ENCODE results near the gene TSHZ2. TPM values are rescaled to one million over a fixed set of nuclear protein-coding genes. Genes with fewer than 3 reads are reported as not detected.

TSHZ2 gene
- total RNA-seq, 1 donor from 2014 or later, result 30.4 TPM

GRCh38 chr20:53381568-53382262 is 409.6 kb downstream of the TSHZ2 start:
- H3K9me3 ChIP-seq, result no peaks in the 10 kb centered on the region
- H3K27me3 ChIP-seq, result no peaks in the 10 kb centered on the region
- no peaks in the 10 kb centered on the region for H3K36me3 ChIP-seq
- no peaks in the 10 kb centered on the region for H3K4me1 ChIP-seq
- no peak for TF ChIP-seq POLR2AphosphoS5 (IDR thresholded peaks at IDR 0.05; ENCODE audit: insufficient read depth in 1 of 2, low read depth in 1 of 2)
- TF ChIP-seq CTCF (IDR thresholded peaks at IDR 0.05), result no peak
- TF ChIP-seq POLR2A (IDR thresholded peaks at IDR 0.05), result no peak
- intact Hi-C loops (cut with DNase I), result no loop called here
- no peak overlapping the region for H3K4me3 ChIP-seq
- no peak overlapping the region for H3K27ac ChIP-seq
- no peak for DNase-seq (ENCODE audit: extremely low spot score in 2 of 2)

GRCh38 chr20:53382263-53382844 is 410.2 kb downstream of the TSHZ2 start:
- no peaks in the 10 kb centered on the region for H3K27me3 ChIP-seq
- H3K4me3 ChIP-seq, result no peak overlapping the region

GRCh38 chr20:53383916-53384315 is 411.8 kb downstream of the TSHZ2 start:
- no peaks in the 10 kb centered on the region for H3K27me3 ChIP-seq
- no peak for TF ChIP-seq CTCF (IDR thresholded peaks at IDR 0.05)
- no peak for TF ChIP-seq POLR2A (IDR thresholded peaks at IDR 0.05)
- no peak for TF ChIP-seq POLR2AphosphoS5 (IDR thresholded peaks at IDR 0.05; ENCODE audit: insufficient read depth in 1 of 2, low read depth in 1 of 2)
- no peak overlapping the region for H3K27ac ChIP-seq
- no peak for DNase-seq (ENCODE audit: extremely low spot score in 2 of 2)
- no peaks in the 10 kb centered on the region for H3K4me1 ChIP-seq
- no peaks in the 10 kb centered on the region for H3K9me3 ChIP-seq
- no peak overlapping the region for H3K4me3 ChIP-seq
- no peaks in the 10 kb centered on the region for H3K36me3 ChIP-seq
- intact Hi-C loops (cut with DNase I), result no loop called here

More at GRCh38 chr20:53382263-53382844, 410.2 kb downstream of the TSHZ2 start:
- Histone ChIP-seq H3K4me1 (no peaks in the 10 kb centered on the region), H3K36me3 (no peaks in the 10 kb centered on the region), H3K27ac (no peak overlapping the region), H3K9me3 (no peaks in the 10 kb centered on the region)
- no peak for DNase-seq (ENCODE audit: extremely low spot score in 2 of 2)
- TF ChIP-seq POLR2A (IDR thresholded peaks at IDR 0.05), result no peak
- TF ChIP-seq CTCF (IDR thresholded peaks at IDR 0.05), result no peak
- no peak for TF ChIP-seq POLR2AphosphoS5 (IDR thresholded peaks at IDR 0.05; ENCODE audit: insufficient read depth in 1 of 2, low read depth in 1 of 2)
- intact Hi-C loops (cut with DNase I), result no loop called here

GRCh38 chr20:53384392-53384791 is 412.2 kb downstream of the TSHZ2 start:
- Histone ChIP-seq H3K4me1 (no peaks in the 10 kb centered on the region), H3K27ac (no peak overlapping the region), H3K27me3 (no peaks in the 10 kb centered on the region), H3K9me3 (no peaks in the 10 kb centered on the region), H3K4me3 (no peak overlapping the region), H3K36me3 (no peaks in the 10 kb centered on the region)
- intact Hi-C loops (cut with DNase I), result no loop called here
- DNase-seq (ENCODE audit: extremely low spot score in 2 of 2), result no peak
- no peak for TF ChIP-seq POLR2AphosphoS5 (IDR thresholded peaks at IDR 0.05; ENCODE audit: insufficient read depth in 1 of 2, low read depth in 1 of 2)
- no peak for TF ChIP-seq CTCF (IDR thresholded peaks at IDR 0.05)
- TF ChIP-seq POLR2A (IDR thresholded peaks at IDR 0.05), result no peak

All from vagina (tissue), 2 donors.